Endothelial cell of umbilical vein (primary cell): ENCODE results near the gene UNC5B. TPM values are rescaled to one million over a fixed set of nuclear protein-coding genes. Genes with fewer than 3 reads are reported as not detected.

Experiments used
- BruUV-seq: library from RNA; stranded (reverse); fragments of 400-500 nt; replicated peaks from 2 replicates; lab custom pipeline; 2021; lab: Mats Ljungman, UMichigan
- CTCF ChIA-PET: fragments of 300-600, 350-600 bp; sonication (Branson Sonifier 250); formaldehyde crosslinking; loops from one replicate; lab custom pipeline; 2021; ENCODE audit warnings: antibody characterized with exemption, inconsistent platforms; lab: Charles Lee
- POLR2A ChIA-PET: fragments of 300-600, 350-600 bp; sonication (Branson Sonifier 250); formaldehyde crosslinking; loops from one replicate; lab custom pipeline; 2021; ENCODE audit warnings: antibody characterized with exemption, inconsistent platforms; lab: Charles Lee
- DNase-seq: peaks from one replicate; pipeline ENCODE4 v3.0.0-alpha.2; 2011; ENCODE audit warnings: low read depth, low spot score
- FAIRE-seq: peaks from 2 replicates; lab custom pipeline; 2011; peaks lifted over from hg19 to GRCh38; lab: Jason Lieb, UNC
- H2AFZ ChIP-seq: 2 replicates; pipeline ENCODE4 v1.6.0; 2012; ENCODE audit warnings: low read depth, low read length, control low read depth, inconsistent platforms
- H3K27ac ChIP-seq: 2 replicates; pipeline ENCODE4 v1.5.1; 2011; ENCODE audit warnings: low read depth, mild to moderate bottlenecking, control low read depth, low read length, moderate library complexity; ENCODE audit not compliant: insufficient read depth
- H3K27me3 ChIP-seq, 2 experiments: 2 replicates each; pipeline versions ENCODE4 v1.6.0 to v1.6.1; 2011; ENCODE audit warnings: low read length in 2 of 2, mixed read lengths in 1 of 2; ENCODE audit not compliant: control insufficient read depth in 2 of 2, insufficient read depth in 2 of 2
- H3K36me3 ChIP-seq, 2 experiments: 2 replicates in 1 of 2; 3 replicates in 1 of 2; pipeline ENCODE4 v1.5.1; 2011; ENCODE audit warnings: low read length in 2 of 2, mild to moderate bottlenecking in 1 of 2, moderate library complexity in 1 of 2; ENCODE audit not compliant: control insufficient read depth in 2 of 2, insufficient read depth in 2 of 2; ENCODE audit errors: extremely low read depth in 1 of 2
- H3K4me1 ChIP-seq: 3 replicates; pipeline ENCODE4 v1.5.1; 2011; ENCODE audit warnings: mild to moderate bottlenecking, low read length; ENCODE audit not compliant: control insufficient read depth, insufficient read depth; ENCODE audit errors: extremely low read depth
- H3K4me2 ChIP-seq: 2 replicates; pipeline ENCODE4 v1.6.1; 2011; ENCODE audit warnings: low read length, control low read depth, mixed read lengths; ENCODE audit not compliant: insufficient read depth
- H3K4me3 ChIP-seq, 3 experiments: fragments of 200-600 bp in 1 of 3; sonication (generic), shearing (Covaris generic) in 1 of 3; replicated peaks in 1 of 3; 2 replicates each; pipeline ENCODE4 v1.5.1; 2011 to 2016; ENCODE audit warnings: control low read depth in 3 of 3, low read length in 3 of 3, mild to moderate bottlenecking in 2 of 3, inconsistent platforms in 1 of 3, low read depth in 1 of 3, moderate library complexity in 1 of 3; ENCODE audit not compliant: insufficient read depth in 1 of 3
- H3K79me2 ChIP-seq: 2 replicates; pipeline ENCODE4 v1.6.0; 2012; ENCODE audit warnings: low read length, inconsistent platforms; ENCODE audit not compliant: control insufficient read depth, insufficient read depth
- H3K9ac ChIP-seq: replicated peaks from 2 replicates; pipeline ENCODE3; 2011; ENCODE audit warnings: low read length, control low read depth; ENCODE audit not compliant: insufficient read depth; ENCODE audit errors: extremely low read depth
- H3K9me1 ChIP-seq: replicated peaks from 3 replicates; pipeline ENCODE4 v1.6.0; 2011; ENCODE audit warnings: mild to moderate bottlenecking, low read length; ENCODE audit not compliant: control insufficient read depth, insufficient read depth; ENCODE audit errors: extremely low read depth
- H3K9me3 ChIP-seq: replicated peaks from 2 replicates; pipeline ENCODE4 v1.5.1; 2012; ENCODE audit warnings: low read length, inconsistent platforms; ENCODE audit not compliant: control insufficient read depth, insufficient read depth
- H4K20me1 ChIP-seq: replicated peaks from 2 replicates; pipeline ENCODE3; 2011; ENCODE audit warnings: mild to moderate bottlenecking, low read length; ENCODE audit not compliant: control insufficient read depth, insufficient read depth; ENCODE audit errors: extremely low read depth
- CTCF ChIP-seq, 2 donors: IDR thresholded peaks; 1 replicate in 1 of 2; 2 replicates in 1 of 2; pipeline ENCODE4 v1.5.1; 2011; ENCODE audit warnings: low read length in 2 of 2, mild to moderate bottlenecking in 2 of 2, moderate library complexity in 2 of 2, control low read depth in 1 of 2, inconsistent platforms in 1 of 2, low read depth in 1 of 2; ENCODE audit not compliant: insufficient read depth in 1 of 2; ENCODE audit errors: extremely low read depth in 1 of 2
- EZH2 ChIP-seq: IDR thresholded peaks from 2 replicates; pipeline ENCODE4 v1.6.1; 2012; ENCODE audit warnings: borderline replicate concordance, low read depth, mild to moderate bottlenecking, moderate library complexity, low read length, inconsistent platforms; ENCODE audit not compliant: severe bottlenecking
- FOS ChIP-seq: IDR thresholded peaks from 2 replicates; pipeline ENCODE4 v1.6.1; 2011; ENCODE audit warnings: mild to moderate bottlenecking, low read length, moderate library complexity, borderline replicate concordance; ENCODE audit not compliant: insufficient read depth
- GATA2 ChIP-seq: IDR thresholded peaks from 2 replicates; pipeline ENCODE4 v1.7.0; 2011; ENCODE audit warnings: low read depth, mild to moderate bottlenecking, moderate library complexity, mixed read lengths, low read length; ENCODE audit not compliant: insufficient read length, insufficient read depth
- JUN ChIP-seq: IDR thresholded peaks from 2 replicates; pipeline ENCODE4 v1.6.1; 2011; ENCODE audit warnings: borderline replicate concordance, low read depth; ENCODE audit not compliant: insufficient read length, insufficient read depth
- MAX ChIP-seq: IDR thresholded peaks from 2 replicates; pipeline ENCODE4 v1.6.1; 2011; ENCODE audit not compliant: insufficient read depth, insufficient read length
- MYC ChIP-seq: IDR thresholded peaks from one replicate; pipeline ENCODE4 v1.6.1; 2011; ENCODE audit warnings: mild to moderate bottlenecking, low read depth, low read length
- POLR2A ChIP-seq: IDR thresholded peaks from 2 replicates; pipeline ENCODE4 v1.6.1; 2012; ENCODE audit warnings: low read depth, mild to moderate bottlenecking, control low read depth, low read length
- POLR2AphosphoS5 ChIP-seq: IDR thresholded peaks from 2 replicates; pipeline ENCODE4 v1.6.1; 2012; ENCODE audit warnings: low read depth, mild to moderate bottlenecking, control low read depth, low read length, moderate library complexity; ENCODE audit not compliant: insufficient read depth
- dilution Hi-C: fragments of 300-500 bp; cut with MboI; formaldehyde crosslinking; loops from one replicate; pipeline ENCODE4 v1.15.0; 2019; ENCODE audit warnings: low sequenced_read_pairs; ENCODE audit not compliant: extremely low pct_ligation_motif_present
- intact Hi-C: fragments of 100-400 bp; cut with micrococcal nuclease; formaldehyde crosslinking; loops from one replicate; pipeline ENCODE4 v1.10.0; 2022
- polyA plus RNA-seq, 4 experiments: library from polyadenylated mRNA; depleted of rRNA in 3 of 4; stranded (reverse) in 3 of 4; unstranded in 1 of 4; fragments of >200 nt; gene quantifications; 2 replicates each; pipeline versions ENCODE4 v1.2.1 to v1.2.3, GENCODE V29; 2011 to 2012; ENCODE audit warnings: missing spikeins in 1 of 4
- total RNA-seq: library from RNA; stranded (reverse); gene quantifications from 2 replicates; pipeline ENCODE4 v1.2.3, GENCODE V29; 2021

Gene UNC5B
- total and polyA plus RNA-seq, 2 donors (not counting 3 experiments of a cell fraction or from before 2014, with no cell fraction given), result 0.39 to 2.5 TPM

- Histone ChIP-seq H3K79me2 (no peaks in the 10 kb centered on the region), H2AFZ (no peak overlapping the region), H3K9ac (no peak overlapping the region), H3K27ac (no peak overlapping the region), H3K4me1 (no peaks in the 10 kb centered on the region), H3K9me1 (no peaks in the 10 kb centered on the region), H3K27me3 (no peaks in the 10 kb centered on the region), H3K9me3 (no peaks in the 10 kb centered on the region), H3K36me3 (no peaks in the 10 kb centered on the region), H4K20me1 (no peaks in the 10 kb centered on the region), H3K4me2 (no peak overlapping the region), H3K4me3 (no peak overlapping the region)
- DNase-seq (no peak), FAIRE-seq (no peak)
- no peak for TF ChIP-seq CTCF (IDR thresholded peaks at IDR 0.05; ENCODE audit: extremely low read depth in 1 of 2, insufficient read depth in 1 of 2, low read depth in 1 of 2, low read length in 2 of 2)
- no peak for TF ChIP-seq JUN
- no peak for TF ChIP-seq POLR2A
- no peak for TF ChIP-seq MAX
- no peak for TF ChIP-seq GATA2
- no peak for TF ChIP-seq FOS
- no peak for TF ChIP-seq POLR2AphosphoS5
- no peak for TF ChIP-seq EZH2
- no peak for TF ChIP-seq MYC
- ChIA-PET POLR2A (no interaction called here), CTCF (interaction anchor here (1.0 to 2.4 kb wide), 8 partner anchors 8 to 390 kb away, joined by 3 to 15 read pairs (median 4); no protein-coding TSS in a partner anchor)
- dilution Hi-C loops, result no loop called here
- no TSS peak for BruUV-seq
- intact Hi-C loops, result no loop called here
Observed at GRCh38 chr10:71292624-71293445, 80.5 kb downstream of the UNC5B start.
